GM12878 (cell line): ENCODE results near the gene CAMK2G. TPM values are rescaled to one million over a fixed set of nuclear protein-coding genes. Genes with fewer than 3 reads are reported as not detected.

Experiments used
- ATAC-seq: fragments of 200-7000 bp; cut with Tn5 transposase; 3 replicates; pipeline ENCODE4 v1.9.1; 2020; ENCODE audit warnings: mild to moderate bottlenecking, moderate library complexity
- BruUV-seq: library from RNA; stranded (reverse); fragments of 400-500 nt; replicated peaks from 2 replicates; lab custom pipeline; 2021; lab: Mats Ljungman, UMichigan
- CTCF ChIA-PET: fragments of 300-600 bp; sonication (Branson Sonifier 250); formaldehyde crosslinking; extraction: SDS; loops from one replicate; lab custom pipeline; 2021; ENCODE audit warnings: inconsistent platforms; lab: Yijun Ruan, JAX
- POLR2A ChIA-PET: fragments of 350-600 bp; formaldehyde crosslinking; extraction: SDS; loops from one replicate; lab custom pipeline; 2021; ENCODE audit warnings: inconsistent platforms; lab: Charles Lee
- RAD21 ChIA-PET: fragments of 300-600 bp; sonication (Branson Sonifier 250); formaldehyde crosslinking; loops from one replicate; lab custom pipeline; 2023; ENCODE audit warnings: antibody characterized with exemption; ENCODE audit not compliant: unreplicated experiment; lab: Charles Lee
- SMC1A ChIA-PET: fragments of 300-600 bp; sonication (Branson Sonifier 250); formaldehyde crosslinking; loops from one replicate; lab custom pipeline; 2023; ENCODE audit not compliant: unreplicated experiment, uncharacterized antibody; lab: Charles Lee
- DNase-seq: peaks from one replicate; pipeline ENCODE4 v3.0.0-alpha.2; 2011; ENCODE audit warnings: low read depth, low spot score
- FAIRE-seq: peaks from 3 replicates; lab custom pipeline; 2011; peaks lifted over from hg19 to GRCh38; lab: Jason Lieb, UNC
- H2AFZ ChIP-seq: 2 replicates; pipeline ENCODE4 v1.6.0; 2011; ENCODE audit warnings: low read depth, low read length, control low read depth; ENCODE audit not compliant: control insufficient read depth
- H3K27ac ChIP-seq: 2 replicates; pipeline ENCODE4 v1.5.1; 2011; ENCODE audit warnings: control low read depth; ENCODE audit not compliant: control insufficient read depth, insufficient read depth
- H3K27me3 ChIP-seq, 2 experiments: replicated peaks in 1 of 2; 2 replicates each; pipeline versions ENCODE4 v1.6.0 to v1.6.1; 2011; ENCODE audit warnings: low read length in 1 of 2; ENCODE audit not compliant: control insufficient read depth in 2 of 2, insufficient read depth in 2 of 2
- H3K36me3 ChIP-seq, 2 experiments: 2 replicates each; pipeline ENCODE4 v1.5.1; 2011; ENCODE audit warnings: low read length in 1 of 2; ENCODE audit not compliant: control insufficient read depth in 2 of 2, insufficient read depth in 2 of 2
- H3K4me1 ChIP-seq: 2 replicates; pipeline ENCODE4 v1.6.1; 2011; ENCODE audit warnings: mild to moderate bottlenecking, low read length, moderate library complexity, mixed read lengths; ENCODE audit not compliant: control insufficient read depth, insufficient read depth
- H3K4me2 ChIP-seq: 2 replicates; pipeline ENCODE4 v1.6.0; 2011; ENCODE audit warnings: control low read depth; ENCODE audit not compliant: control insufficient read depth, insufficient read depth
- H3K4me3 ChIP-seq: fragments of 200-600 bp; sonication (generic); 2 replicates; pipeline ENCODE4 v1.5.1; 2016
- H3K79me2 ChIP-seq: 2 replicates; pipeline ENCODE4 v1.6.0; 2011; ENCODE audit warnings: low read length; ENCODE audit not compliant: control insufficient read depth, insufficient read depth
- H3K9ac ChIP-seq: 2 replicates; pipeline ENCODE4 v1.8.0; 2011; ENCODE audit warnings: low read length, control low read depth, mixed read lengths; ENCODE audit not compliant: control insufficient read depth, insufficient read depth
- H3K9me3 ChIP-seq: replicated peaks from 3 replicates; pipeline ENCODE4 v1.5.1; 2011; ENCODE audit warnings: mild to moderate bottlenecking, low read length; ENCODE audit not compliant: control insufficient read depth, insufficient read depth
- H4K20me1 ChIP-seq: 2 replicates; pipeline ENCODE4 v1.6.0; 2011; ENCODE audit not compliant: control insufficient read depth, insufficient read depth
- BACH1 ChIP-seq: fragments of 450-650 bp; IDR thresholded peaks from 2 replicates; pipeline ENCODE4 v1.6.1; 2017; ENCODE audit warnings: mild to moderate bottlenecking, borderline replicate concordance
- CHD1 ChIP-seq: IDR thresholded peaks from 2 replicates; pipeline ENCODE4 v1.6.1; 2012; ENCODE audit warnings: low read depth, low read length, improper control_type of control experiment
- EP300 ChIP-seq, 2 experiments: fragments of 150-350 bp in 1 of 2; IDR thresholded peaks; 2 replicates each; pipeline ENCODE4 v1.6.1; 2011 to 2012; ENCODE audit warnings: low read depth in 2 of 2, low read length in 2 of 2, borderline replicate concordance in 1 of 2, improper control_type of control experiment in 1 of 2, inconsistent platforms in 1 of 2; ENCODE audit not compliant: control insufficient read depth in 1 of 2
- GABPA ChIP-seq: IDR thresholded peaks from 2 replicates; pipeline ENCODE4 v1.6.1; 2014; ENCODE audit warnings: antibody characterized with exemption, low read depth, mild to moderate bottlenecking, inconsistent platforms
- LARP7 ChIP-seq: fragments of 450-650 bp; IDR thresholded peaks from 2 replicates; pipeline ENCODE4 v1.6.1; 2017; ENCODE audit warnings: mild to moderate bottlenecking
- SUPT20H ChIP-seq: IDR thresholded peaks from 2 replicates; pipeline ENCODE4 v1.6.1; 2011; ENCODE audit warnings: low read depth, mild to moderate bottlenecking, low read length, moderate library complexity, borderline replicate concordance; ENCODE audit not compliant: control insufficient read depth
- WRNIP1 ChIP-seq: IDR thresholded peaks from 2 replicates; pipeline ENCODE4 v1.6.1; 2011; ENCODE audit warnings: low read depth, low read length, improper control_type of control experiment, borderline replicate concordance
- WGBS: methylation state at CpG from one replicate; pipeline ENCODE4 v1.1.6; 2016; ENCODE audit warnings: low lambda C conversion rate; ENCODE audit not compliant: insufficient replicate concordance, insufficient coverage; ENCODE audit errors: missing lambda C conversion rate; 5-methylcytosine and 5-hydroxymethylcytosine counted together
- in situ Hi-C: fragments of 300-500 bp; cut with MboI; formaldehyde crosslinking; loops from 9 replicates; pipeline ENCODE4 v1.14.3; 2018; ENCODE audit warnings: mixed read lengths
- intact Hi-C: fragments of 100-400 bp; cut with micrococcal nuclease; formaldehyde crosslinking; loops from one replicate; pipeline ENCODE4 v1.14.2; 2022; ENCODE audit not compliant: unreplicated experiment
- polyA plus RNA-seq, 11 experiments: library from polyadenylated mRNA; depleted of rRNA in 4 of 11; unstranded in 6 of 11; stranded (reverse) in 5 of 11; fragments of >200 nt; fragmentation: Nextera tagmentation in 4 of 11; fragmentation: Illumina TruSeq in 1 of 11; extraction: Ambion mirVana in 4 of 11; extraction: Trizol in 1 of 11; gene quantifications; 1 replicate in 1 of 11; 2 replicates in 10 of 11; pipeline versions ENCODE4 v1.2.1 to v1.2.3, GENCODE V29; 2011 to 2016; ENCODE audit warnings: inconsistent platforms in 2 of 11, missing spikeins in 2 of 11, low read depth in 1 of 11
- total RNA-seq, 4 experiments: library from RNA; depleted of rRNA in 3 of 4; stranded (reverse); fragments of >200 nt in 3 of 4; fragmentation: Illumina TruSeq in 1 of 4; extraction: Trizol in 1 of 4; gene quantifications; 2 replicates each; pipeline versions ENCODE4 v1.2.1 to v1.2.3, GENCODE V29; 2013 to 2021
- TF ChIP-seq, protein P1 (sequence below): IDR thresholded peaks from 2 replicates; pipeline ENCODE4 v1.6.1; 2011; ENCODE audit warnings: low read depth, mild to moderate bottlenecking, low read length, moderate library complexity, borderline replicate concordance; ENCODE audit errors: extremely low read depth

Gene CAMK2G
- total and polyA plus RNA-seq, 10 of the 15 experiments (the other 5 are each of a cell fraction or from before 2014, with no cell fraction given) = 5.5 to 24.3 (median 16.9) TPM

- Histone ChIP-seq H3K9me3 (no peaks in the 10 kb centered on the region), H2AFZ (no peak overlapping the region), H3K4me2 (no peak overlapping the region), H3K27ac (no peak overlapping the region), H3K36me3 (no peaks in the 10 kb centered on the region), H3K79me2 (no peaks in the 10 kb centered on the region), H3K4me3 (no peak overlapping the region), H3K9ac (no peak overlapping the region), H3K4me1 (no peaks in the 10 kb centered on the region), H3K27me3 (no peaks in the 10 kb centered on the region; a peak in 1 of 4 replicates), H4K20me1 (no peaks in the 10 kb centered on the region)
- ChIA-PET SMC1A (interaction anchor here (1.0 to 27.4 kb wide), 9 partner anchors 8 to 181 kb away, joined by 3 to 1048 read pairs (median 9); partner anchors contain the start of gene PLAU), RAD21 (interaction anchor here (0.7 to 6.4 kb wide), 6 partner anchors 10 to 41 kb away, joined by 3 to 85 read pairs (median 8); no protein-coding TSS in a partner anchor), POLR2A (interaction anchor here (1.1 to 2.9 kb wide), 7 partner anchors 8 to 42 kb away, joined by 3 to 18 read pairs (median 5); no protein-coding TSS in a partner anchor), CTCF (interaction anchor here (0.8 to 7.4 kb wide), 10 partner anchors 9 to 182 kb away, joined by 3 to 84 read pairs (median 6); partner anchors contain the start of gene PLAU)
- no TSS peak for BruUV-seq
- intact Hi-C loops = no loop called here
- WGBS = 68% methylated on average over 2 of the region's 2 CpGs
- DNase-seq = no peak
- FAIRE-seq = no peak
- no peak for ATAC-seq
- in situ Hi-C loops = loop anchor here (25.0 kb wide), 1 partner anchor 188 kb away; no protein-coding TSS in a partner anchor
- TF ChIP-seq CHD1 = no peak
- TF ChIP-seq, protein P1, sequence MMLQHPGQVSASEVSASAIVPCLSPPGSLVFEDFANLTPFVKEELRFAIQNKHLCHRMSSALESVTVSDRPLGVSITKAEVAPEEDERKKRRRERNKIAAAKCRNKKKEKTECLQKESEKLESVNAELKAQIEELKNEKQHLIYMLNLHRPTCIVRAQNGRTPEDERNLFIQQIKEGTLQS = no peak
- no peak for TF ChIP-seq SUPT20H
- TF ChIP-seq WRNIP1 = no peak
- TF ChIP-seq BACH1 = no peak
- TF ChIP-seq GABPA = no peak
- no peak for TF ChIP-seq LARP7
- no peak for TF ChIP-seq EP300 (IDR thresholded peaks at IDR 0.05; ENCODE audit: borderline replicate concordance in 1 of 2, control insufficient read depth in 1 of 2, low read depth in 2 of 2, low read length in 2 of 2)
Observed at GRCh38 chr10:73898730-73899410, 24.5 kb upstream of the CAMK2G start.
